ENCODE results near the gene FXYD5.

DNA sequence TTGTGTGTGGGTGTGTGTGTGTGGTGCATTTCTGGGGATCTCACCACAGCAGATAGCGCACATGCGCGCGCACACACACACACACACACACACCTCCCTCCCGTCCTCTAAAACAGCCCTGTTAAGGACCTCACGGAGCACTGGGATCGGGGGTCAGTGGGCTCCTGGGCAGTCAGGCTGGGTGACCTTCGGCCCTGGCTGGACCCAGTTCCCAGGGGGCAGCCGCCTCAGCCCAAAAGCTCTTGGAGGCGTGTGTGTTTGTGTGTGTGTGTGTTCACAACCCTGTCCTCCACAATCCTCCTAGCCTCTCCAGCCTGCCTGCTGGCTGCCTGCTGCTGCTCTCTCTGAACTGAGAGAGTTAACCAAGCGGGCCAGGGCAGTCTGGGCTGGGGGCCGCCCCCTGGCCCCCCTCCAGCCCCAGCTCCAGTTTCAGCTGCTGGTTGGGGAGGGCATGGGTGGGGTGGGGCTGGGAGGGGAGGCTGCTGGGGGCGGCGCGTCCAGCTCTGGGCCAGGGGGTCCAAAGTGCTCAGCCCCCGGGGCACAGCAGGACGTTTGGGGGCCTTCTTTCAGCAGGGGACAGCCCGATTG, 16.1 kb upstream of the FXYD5 start, which contains the start of gene FXYD1:
- TF ChIP-seq, protein P1, sequence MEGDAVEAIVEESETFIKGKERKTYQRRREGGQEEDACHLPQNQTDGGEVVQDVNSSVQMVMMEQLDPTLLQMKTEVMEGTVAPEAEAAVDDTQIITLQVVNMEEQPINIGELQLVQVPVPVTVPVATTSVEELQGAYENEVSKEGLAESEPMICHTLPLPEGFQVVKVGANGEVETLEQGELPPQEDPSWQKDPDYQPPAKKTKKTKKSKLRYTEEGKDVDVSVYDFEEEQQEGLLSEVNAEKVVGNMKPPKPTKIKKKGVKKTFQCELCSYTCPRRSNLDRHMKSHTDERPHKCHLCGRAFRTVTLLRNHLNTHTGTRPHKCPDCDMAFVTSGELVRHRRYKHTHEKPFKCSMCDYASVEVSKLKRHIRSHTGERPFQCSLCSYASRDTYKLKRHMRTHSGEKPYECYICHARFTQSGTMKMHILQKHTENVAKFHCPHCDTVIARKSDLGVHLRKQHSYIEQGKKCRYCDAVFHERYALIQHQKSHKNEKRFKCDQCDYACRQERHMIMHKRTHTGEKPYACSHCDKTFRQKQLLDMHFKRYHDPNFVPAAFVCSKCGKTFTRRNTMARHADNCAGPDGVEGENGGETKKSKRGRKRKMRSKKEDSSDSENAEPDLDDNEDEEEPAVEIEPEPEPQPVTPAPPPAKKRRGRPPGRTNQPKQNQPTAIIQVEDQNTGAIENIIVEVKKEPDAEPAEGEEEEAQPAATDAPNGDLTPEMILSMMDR (IDR thresholded peaks at IDR 0.05), result no peak
- TF ChIP-seq POLR2A (IDR thresholded peaks at IDR 0.05), result no peak

Data from Peyer's patch (tissue), 4 donors.